Activated CD4-positive, alpha-beta T cell treated with anti-CD3 and anti-CD28 coated beads for 4 hours (primary cell): Measurements from ENCODE around the gene SMYD3.

Experiments used
- DNase-seq, 2 donors: peaks; one replicate each; pipeline ENCODE4 v3.0.0-alpha.2; 2020

SMYD3 gene

GRCh38 chr1:246506674-246507481 lies at the start of gene SMYD3:
Gene SMYD3 (minus strand): TSS chr1:246507279.
- DNase-seq: peak; percentile 60 to 81

GRCh38 chr1:246554201-246554600 lies 47.1 kb upstream of the SMYD3 start:
- DNase-seq: no peak

DNA sequence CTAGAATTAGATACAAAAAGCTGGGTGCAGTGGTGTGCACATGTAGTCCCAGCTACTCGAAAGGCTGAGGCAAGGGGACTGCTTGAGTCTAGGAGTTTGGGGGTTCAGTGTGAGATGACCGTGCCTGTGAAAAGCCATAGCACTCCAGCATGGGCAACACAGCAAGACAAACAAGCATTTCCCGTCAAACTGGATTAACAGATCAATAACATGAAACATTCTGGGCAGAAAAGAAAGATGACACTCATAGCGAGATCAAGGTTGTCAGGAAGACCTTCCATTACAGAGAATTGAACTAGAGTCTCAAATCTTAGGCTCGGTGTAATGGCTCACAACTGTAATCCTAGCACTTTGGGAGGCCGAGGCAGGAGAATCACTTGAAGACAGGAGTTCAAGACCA lies 45.0 kb upstream of the SMYD3 start:
- DNase-seq: no peak

GRCh38 chr1:246550402-246550801 lies 43.3 kb upstream of the SMYD3 start:
- no peak for DNase-seq

DNA sequence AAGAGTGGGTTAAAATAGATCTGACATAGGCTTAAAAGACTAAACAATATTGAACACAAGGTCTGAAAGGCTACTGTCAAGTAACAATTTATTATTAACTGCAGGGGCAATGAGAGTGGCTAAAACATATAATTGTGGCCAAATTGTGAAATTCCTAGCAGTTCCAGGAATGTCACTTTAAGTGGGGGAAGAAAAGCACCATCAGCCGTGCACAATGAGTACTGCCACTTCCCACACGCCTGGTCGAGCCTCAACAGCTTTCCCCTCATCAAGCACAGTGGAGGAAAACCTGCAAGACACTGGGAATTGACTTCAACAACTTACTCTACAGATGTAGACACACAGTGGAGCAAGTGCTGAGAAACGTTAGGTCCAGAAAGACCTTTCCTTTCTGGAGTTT lies 42.6 kb upstream of the SMYD3 start:
- no peak for DNase-seq

DNA sequence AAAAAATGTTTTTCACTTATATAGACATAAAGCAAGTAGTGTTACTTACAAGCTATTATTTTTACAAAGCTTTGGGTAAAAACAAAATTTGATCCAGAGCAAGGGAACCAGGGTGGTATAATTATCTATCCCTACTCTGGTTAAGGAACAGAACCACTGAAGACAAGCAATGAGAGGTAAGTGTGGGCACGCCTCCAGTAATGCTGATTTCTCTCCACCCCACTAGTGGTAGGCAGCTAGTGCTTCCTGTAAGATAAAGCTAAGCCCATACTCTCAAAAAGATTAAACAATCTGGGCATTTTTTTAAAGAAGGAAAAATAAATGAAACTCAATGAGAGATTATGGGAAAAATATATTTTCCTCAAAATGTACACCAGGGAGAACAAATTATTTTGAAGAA lies 36.9 kb upstream of the SMYD3 start:
- no peak for DNase-seq

- no peak for DNase-seq
Observed at GRCh38 chr1:246540738-246541491, 33.8 kb upstream of the SMYD3 start.

DNA sequence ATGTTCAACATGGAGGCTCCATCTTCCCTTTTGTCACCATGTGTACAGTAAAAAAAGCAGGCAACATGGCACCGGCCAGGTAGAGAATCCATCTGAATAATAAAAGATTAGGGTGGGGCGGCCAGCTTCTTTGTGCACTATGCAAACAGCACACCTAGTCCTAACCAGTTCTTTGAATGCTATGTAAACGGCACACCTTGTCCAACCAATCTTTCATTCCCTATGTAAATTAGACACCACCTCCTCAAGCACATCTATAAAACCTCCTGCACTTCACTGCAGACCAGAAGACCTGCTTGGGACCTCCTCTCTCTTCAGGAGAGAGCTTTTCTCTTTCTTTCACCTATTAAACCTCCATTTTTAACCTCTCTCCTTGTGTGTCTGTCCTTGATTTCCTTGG lies 30.8 kb upstream of the SMYD3 start:
- DNase-seq: no peak

DNA sequence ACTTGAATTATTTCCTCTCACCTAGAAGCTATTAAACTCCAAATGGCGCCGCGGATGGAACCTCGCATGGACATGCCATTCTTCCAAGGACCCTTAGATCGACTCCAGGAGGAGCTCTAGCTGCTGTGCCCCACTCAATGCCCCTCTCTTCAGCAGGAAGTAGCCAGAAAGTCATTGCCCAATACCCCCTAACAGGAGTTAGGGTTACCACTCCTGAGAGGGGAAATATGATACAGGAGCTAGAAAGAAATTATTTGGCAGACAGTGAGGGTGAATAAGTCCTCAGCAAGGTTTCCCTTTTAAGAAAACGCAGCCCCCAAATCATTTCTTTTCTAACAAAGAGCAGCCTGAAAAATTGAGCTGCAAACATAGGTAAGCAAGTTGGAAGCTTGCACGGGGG lies 30.4 kb upstream of the SMYD3 start:
- no peak for DNase-seq

GRCh38 chr1:246534114-246534513 lies 27.0 kb upstream of the SMYD3 start:
- DNase-seq: no peak

- DNase-seq: no peak
Observed at GRCh38 chr1:246533371-246533905, 26.4 kb upstream of the SMYD3 start.

- DNase-seq: no peak
Observed at GRCh38 chr1:246532519-246532918, 25.4 kb upstream of the SMYD3 start.

- DNase-seq: no peak
Observed at GRCh38 chr1:246530482-246530881, 23.4 kb upstream of the SMYD3 start.

DNA sequence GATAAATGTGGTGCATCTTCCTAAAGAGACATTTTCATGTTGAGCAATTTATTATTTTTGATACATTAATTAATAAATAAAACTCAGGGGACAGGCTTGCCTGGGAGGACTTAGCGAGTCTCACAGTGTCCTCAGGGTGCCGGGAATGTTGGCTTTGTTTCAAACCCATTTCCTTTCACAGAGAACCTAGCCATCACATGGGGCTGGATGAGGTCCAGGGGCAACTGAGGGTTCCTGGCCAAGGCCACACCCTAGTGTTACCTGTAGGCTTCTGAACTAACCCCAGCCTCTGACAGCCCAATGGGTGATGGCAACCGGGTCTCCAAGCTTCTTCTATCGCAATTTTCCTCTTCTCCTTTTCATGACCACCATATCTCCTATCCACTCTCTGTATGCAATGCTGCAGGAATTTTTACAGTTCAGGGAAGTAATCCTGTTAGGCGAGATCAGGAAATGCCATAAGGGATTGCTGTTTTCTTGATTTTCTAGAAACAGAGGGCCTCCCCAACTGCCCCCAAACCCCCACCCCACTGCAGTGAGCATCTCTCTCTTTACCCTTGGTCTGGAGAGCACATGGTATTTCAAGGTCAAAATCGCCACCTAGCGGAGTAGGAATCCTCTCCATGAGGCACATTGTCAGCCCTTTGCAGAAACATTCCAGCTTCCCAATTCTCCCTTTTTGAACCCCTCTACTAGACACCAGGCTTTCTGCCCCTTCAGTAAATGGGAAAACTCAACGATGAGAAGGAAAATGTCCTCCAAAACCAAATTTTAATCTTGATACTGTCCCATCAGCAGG lies 22.1 kb upstream of the SMYD3 start:
- no peak for DNase-seq

- DNase-seq: no peak
Observed at GRCh38 chr1:246527402-246528088, 20.5 kb upstream of the SMYD3 start.

GRCh38 chr1:246526915-246527314 lies 19.8 kb upstream of the SMYD3 start:
- no peak for DNase-seq

DNA sequence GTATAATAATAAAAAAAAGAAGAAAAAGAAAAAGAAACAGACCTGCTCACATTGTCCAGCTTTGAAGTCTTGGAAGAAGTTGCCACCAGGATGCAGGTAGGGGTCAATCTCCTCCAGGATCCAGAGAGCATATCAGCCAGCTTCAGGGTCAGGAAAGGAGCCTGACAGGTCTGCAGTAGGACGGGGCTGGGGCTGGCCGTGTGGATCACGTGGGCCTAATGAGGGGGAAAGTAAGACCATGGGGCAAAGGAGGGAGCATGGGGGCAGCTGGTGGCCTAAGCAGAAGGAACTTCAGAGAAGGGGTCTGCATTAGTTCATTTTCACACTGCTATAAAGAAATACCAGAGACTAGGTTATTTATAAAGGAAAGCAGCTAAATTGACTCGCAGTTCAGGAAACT lies 19.3 kb upstream of the SMYD3 start:
- DNase-seq: no peak

DNA sequence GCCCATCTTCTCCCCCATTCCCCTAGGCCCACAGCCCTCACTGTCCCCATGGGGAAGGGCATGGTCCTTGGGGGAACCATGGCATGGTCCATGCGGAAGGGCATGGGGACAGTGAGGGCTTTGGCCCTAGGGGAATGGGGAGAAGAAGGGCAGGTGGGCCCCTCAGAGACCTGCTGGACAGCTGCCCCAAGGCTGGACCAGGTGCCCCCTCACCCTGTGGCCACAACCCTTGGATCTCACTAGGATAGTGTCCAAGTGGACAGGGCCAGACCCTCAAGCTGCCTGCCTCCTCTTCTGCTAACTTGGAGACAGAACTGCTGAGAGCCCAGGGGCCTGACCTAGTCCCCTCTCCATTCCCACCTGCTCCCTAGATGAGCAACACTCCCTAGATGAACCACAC lies 12.4 kb upstream of the SMYD3 start:
- no peak for DNase-seq

DNA sequence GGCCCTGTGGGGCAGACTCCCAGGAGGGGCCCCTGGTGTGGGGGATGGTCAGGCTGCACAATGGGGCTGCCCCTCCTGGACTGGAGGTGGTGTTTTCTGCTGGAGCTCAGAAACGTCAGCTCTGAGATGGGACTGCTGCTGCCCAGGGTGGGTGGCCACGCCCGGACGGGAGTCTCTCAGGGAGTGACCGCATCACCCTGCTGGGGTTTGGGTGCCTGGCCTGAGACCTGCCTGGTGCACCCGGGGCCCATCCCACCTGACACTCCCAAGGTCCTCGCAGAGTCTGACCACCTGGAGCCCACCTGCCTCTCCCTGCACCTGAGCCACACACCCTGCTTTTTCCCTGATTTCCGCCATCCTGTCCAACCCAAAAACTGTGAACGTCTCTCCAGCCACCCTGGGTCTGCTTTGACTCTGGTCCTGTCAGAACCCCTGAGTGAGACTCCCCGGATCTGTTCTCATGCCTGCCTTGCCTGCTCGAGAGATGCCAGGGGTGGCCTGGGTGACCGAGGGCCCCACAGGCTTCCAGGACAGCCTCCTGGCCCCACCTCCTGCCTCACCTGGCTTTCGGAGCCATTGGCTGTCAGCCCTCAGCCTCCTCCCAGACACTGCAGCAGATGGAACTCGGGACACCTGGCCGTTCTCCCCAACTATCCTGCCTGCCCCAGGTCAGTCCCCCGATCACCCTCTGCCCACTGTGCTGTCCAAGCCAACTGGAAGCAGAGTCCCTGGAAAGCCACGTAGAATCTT lies 11.6 kb upstream of the SMYD3 start:
- DNase-seq: no peak

DNA sequence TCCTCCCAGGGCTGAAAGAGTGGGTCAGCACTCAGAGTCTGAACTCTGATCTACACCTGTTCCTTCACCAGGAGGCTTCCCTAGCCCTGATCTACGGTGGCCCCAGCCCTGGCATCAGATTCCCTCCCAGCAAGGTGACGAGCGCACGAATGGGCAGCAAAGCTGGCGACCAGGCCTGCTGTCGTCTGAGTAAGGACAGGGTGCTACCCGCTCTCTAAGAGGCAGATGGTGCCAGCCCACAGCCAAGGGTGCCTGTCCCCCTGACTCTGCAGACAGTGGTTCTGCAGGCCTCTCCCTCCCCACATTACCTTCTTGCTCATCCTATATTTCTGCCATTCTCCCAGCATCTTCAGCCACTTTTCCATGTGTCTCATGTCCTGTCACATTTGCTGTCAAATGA lies 10.3 kb upstream of the SMYD3 start:
- no peak for DNase-seq

- no peak for DNase-seq
Observed at GRCh38 chr1:246516126-246516525, 9.0 kb upstream of the SMYD3 start.
